GM18519 (cell line): ENCODE results near the gene ELOVL3.
A peak's percentile ranks its signal among the peaks of the same experiment; 100 is the strongest.

ENCODE experiments used
- ATAC-seq: cut with Tn5 transposase; IDR thresholded peaks from one replicate; pipeline ENCODE4 v1.9.1; 2021; ENCODE audit warnings: mild to moderate bottlenecking, moderate library complexity; ENCODE audit not compliant: unreplicated experiment, low FRiP score

ELOVL3 gene

DNA sequence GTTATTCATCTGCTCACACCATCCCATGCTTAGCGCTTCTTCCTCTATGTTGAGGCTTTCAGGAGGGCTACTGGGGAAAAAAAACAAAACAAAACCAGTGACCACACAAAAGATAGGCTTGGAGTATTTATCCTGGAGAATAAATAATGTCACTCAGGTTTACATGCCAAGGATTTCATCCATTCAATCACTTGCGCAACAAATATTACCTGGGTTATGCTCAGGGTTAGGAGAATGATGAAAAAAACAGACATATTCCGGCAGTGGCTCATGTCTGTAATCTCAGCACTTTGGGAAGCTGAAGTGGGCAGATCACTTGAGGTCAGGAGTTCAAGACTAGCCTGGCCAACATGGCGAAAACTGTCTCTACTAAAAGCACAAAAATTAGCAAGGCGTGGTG lies 3.3 kb upstream of the ELOVL3 start:
- ATAC-seq, result no peak

GRCh38 chr10:102226542-102226870 lies 407 bp downstream of the ELOVL3 start:
- no peak for ATAC-seq

DNA sequence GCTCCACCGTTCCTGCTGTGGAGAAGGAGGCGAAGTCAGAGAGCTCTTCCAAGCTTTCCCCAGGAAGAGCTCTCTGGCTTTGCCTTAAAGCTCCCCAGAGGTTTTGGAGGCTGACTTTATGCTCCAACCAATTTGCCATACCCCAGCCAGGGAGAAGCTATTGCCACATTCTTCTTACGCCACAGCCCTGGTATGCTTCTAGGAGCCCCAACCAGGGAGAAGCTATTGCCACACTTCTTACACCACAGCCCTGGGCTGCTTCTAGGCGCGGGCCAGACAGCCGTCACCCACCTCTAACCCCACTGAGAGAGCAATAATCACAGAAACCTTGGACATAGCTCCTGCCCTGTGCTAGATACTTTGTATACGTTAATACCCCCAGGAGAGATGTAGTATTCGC lies 951 bp downstream of the ELOVL3 start:
- ATAC-seq, result no peak

DNA sequence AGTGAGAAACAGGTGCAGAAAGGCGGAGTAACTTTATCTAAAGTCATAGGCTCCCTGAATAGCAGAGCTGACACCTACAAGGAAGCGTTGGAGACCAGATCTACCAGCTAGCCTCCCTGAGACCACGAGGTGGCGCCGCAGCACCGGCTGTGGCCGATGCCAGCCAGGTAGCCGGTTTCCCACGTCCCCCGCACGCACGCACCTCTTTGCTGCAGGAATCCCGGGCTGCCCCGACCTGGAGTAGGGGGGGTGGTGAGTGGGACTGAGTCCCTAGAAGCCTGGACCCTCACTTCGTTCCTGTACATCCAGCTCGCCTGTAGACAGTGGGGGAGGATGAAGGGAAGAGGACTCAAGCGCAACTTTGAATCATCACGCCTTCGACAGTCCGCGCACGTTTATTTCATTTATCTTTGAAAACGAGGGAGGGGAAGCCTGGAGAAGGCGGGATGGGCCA lies 3.7 kb downstream of the ELOVL3 start:
- no peak for ATAC-seq

DNA sequence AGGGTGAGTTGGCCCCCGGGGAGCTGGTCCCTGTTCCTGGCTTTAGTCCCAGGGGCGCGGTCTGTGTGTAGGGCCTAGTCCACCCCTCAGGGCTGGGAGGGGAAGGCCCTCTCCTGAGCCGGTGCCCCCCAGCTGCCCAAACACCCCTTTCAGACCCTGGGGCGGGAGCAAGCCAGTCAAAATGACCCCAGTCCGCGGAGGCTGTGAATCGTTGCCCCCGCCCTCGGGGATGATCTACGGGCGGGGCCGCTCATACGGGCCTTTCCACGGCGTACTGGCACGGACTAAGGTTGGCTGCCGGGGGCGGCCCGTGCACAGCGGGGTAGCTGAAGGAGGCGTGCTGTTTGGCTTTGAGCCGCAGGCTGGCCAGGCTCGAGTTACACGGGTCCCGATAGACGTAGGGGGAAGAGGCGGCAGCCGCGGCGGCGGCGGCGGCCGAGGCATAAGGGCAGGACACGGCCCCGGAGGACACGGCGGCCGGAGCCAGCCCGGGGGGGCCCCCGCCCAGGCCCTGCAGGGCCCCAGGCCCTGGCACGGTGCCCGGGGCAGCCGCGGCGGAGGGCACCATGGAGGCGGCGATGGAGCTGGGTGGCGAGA lies 4.3 kb downstream of the ELOVL3 start:
- ATAC-seq, result no peak

GRCh38 chr10:102230861-102231356 lies 4.8 kb downstream of the ELOVL3 start:
- ATAC-seq, result no peak

DNA sequence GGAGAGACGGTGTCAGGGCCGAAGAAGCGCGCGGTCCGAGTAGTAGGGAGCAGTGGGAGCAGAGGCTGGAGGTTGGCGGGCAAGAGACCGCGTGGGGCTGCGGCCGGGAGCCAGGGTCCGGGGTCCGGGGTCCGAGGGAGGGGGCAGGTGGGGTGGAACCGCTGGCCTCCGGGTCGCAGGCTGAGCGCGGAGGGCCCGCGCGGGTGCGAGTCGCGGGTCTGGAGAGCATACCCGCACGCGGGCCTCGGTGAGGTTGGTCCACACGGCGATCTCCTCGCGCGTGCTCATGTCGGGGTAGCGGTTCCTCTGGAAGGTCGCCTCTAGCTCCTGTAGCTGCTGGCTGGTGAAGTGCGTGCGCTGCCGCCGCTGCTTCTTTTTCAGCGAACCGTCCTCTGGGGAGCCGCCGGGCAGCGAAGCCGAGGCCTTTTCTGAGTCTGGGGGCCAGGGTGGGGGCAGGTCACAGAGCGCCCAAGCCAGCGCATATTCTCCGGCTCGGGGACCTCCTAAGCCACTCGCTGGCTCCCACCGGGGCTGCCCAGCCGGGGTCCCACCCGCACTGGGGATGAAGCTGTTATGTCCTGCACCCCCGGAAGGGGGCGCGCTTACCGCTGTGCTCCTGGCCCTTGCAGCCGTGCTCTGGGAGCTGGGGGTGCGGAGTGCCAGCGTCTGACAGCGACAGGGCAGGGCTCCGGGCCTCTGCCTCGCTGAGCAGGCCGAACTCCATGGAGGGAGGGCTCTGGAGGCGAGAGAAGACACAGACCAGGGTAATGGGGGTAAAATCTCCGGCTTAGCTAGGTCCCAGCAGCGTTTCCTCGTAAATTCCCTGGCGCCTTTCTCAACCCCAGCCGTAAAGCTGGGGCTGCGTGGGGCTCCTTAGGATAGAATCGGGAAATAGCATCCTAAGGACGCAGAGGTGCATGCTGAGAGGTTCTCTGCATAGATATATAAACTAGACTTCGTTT lies 5.5 kb downstream of the ELOVL3 start:
- no peak for ATAC-seq

DNA sequence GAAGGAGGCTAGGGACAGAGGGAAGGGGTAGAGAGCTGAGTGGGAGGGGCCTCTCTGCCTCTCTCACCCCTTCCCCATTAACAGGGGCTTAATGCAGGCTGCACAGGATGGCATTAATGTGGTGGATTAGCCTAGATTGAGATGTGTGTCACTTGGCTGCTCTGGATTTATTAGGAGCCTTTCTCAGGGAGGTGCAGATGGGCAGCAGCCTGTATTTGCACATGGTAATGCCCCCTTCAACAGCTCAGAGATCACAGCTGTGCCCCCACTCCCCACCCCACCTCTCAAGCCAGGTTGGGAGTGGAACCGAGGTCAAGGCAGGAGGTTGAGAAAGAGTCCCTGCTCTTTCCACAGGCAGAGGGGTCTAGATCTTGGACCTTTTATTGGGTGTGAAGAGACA lies 7.9 kb downstream of the ELOVL3 start:
- ATAC-seq, result no peak

- no peak for ATAC-seq
Observed at GRCh38 chr10:102234888-102235597, 8.9 kb downstream of the ELOVL3 start.

- no peak for ATAC-seq
Observed at GRCh38 chr10:102235598-102235920, 9.5 kb downstream of the ELOVL3 start.

GRCh38 chr10:102236006-102236405 lies 9.9 kb downstream of the ELOVL3 start:
- ATAC-seq, result no peak

GRCh38 chr10:102237711-102238252 lies 11.7 kb downstream of the ELOVL3 start:
- ATAC-seq, result no peak

GRCh38 chr10:102240467-102241031 lies 14.4 kb downstream of the ELOVL3 start:
- ATAC-seq, result no peak

DNA sequence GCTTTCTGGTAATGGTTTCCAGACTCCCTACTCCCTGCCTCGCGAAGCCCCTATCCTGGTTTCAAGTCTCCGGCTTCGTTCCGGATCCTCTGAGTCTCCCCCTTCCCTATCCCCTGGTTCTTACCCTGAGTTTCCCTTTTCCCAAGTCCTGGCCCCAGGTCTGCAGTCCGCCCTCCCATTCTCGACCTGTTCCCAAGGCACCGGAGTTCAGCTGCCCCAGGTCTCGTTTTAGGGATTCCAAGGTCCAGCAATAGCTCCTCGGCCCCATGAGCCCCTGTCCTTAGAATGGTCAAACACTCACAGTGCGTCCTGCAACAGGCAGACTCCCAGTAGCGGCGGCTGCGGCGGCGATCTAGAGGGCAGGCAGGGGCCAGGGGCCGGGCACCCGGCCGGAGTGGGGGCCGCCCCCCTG lies 14.9 kb downstream of the ELOVL3 start:
- ATAC-seq, result no peak

DNA sequence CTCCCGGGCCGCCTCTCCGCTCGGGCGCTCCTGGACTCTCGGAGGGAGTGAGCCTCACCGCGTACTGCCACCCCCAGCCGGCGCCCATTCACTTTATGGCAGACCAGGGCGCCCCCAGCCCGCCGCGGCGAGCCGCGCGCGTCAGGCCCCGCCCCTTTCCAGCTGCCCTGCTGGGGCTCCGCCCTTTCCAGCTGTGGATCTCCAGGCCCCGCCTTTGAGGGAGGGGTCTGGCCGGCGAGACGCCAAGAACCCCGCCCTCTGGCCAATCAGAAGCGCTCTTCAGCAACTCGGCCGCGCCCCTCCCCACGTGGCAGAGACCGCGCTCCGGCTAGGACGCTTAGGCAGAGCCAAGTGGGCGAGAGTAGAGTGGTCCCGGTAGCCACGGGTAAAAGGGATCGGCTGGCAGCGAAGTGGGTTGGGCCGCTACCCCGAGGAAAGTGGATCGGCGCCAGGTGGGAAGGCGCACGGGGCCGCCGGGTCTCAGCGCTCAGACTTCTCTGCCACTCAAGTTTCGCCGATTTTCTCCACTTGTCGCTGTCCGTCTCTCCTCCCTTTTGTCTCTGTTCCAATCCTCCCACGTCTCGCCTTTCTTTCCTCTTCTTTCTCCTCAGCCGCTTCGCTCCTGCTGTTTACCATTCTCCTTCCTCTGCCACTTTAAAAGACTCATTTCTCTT lies 15.5 kb downstream of the ELOVL3 start, which contains the start of gene PITX3:
Gene PITX3 (minus strand): TSS at position 69 of the 674 bp plus-strand sequence. CDS start 9,432 bp downstream, outside the sequence.
- ATAC-seq, result peak; percentile 36

GRCh38 chr10:102242118-102242485 lies 16.0 kb downstream of the ELOVL3 start:
- ATAC-seq, result no peak

DNA sequence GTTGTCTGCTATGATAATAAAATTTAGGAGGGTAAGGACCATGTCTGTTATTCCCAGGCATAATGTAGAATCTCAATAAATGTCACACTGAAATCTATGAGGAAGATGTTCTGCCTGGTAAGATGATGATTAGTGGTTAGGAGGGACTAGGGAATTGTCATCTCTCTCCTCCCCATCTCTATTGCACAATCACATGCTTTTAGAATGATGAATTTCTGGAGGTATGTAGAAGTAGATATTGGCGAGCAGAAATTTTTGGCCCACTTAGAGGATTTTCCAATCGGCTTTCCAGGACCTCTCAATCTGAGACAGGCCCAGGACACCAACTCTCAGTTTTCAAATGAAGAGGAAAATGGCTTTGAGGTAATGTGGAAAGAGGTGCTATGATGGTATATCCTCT lies 17.2 kb downstream of the ELOVL3 start:
- no peak for ATAC-seq

- peak; percentile 79 for ATAC-seq
Observed at GRCh38 chr10:102245082-102245931, 19.2 kb downstream of the ELOVL3 start, which contains the start of gene GBF1. GBF1 (plus strand) TSS chr10:102245532; CDS start chr10:102258939, 13,407 bp downstream.

GRCh38 chr10:102245932-102246251 lies 19.8 kb downstream of the ELOVL3 start:
- ATAC-seq, result no peak
